Measurements from ENCODE around the gene AUTS2. TPM values are rescaled to one million over a fixed set of nuclear protein-coding genes. Genes with fewer than 3 reads are reported as not detected.

AUTS2 gene
- total and polyA plus RNA-seq, 10 of the 15 experiments (the other 5 are each of a cell fraction or from before 2014, with no cell fraction given) = 6.4 to 55.6 (median 21.6) TPM

- Histone ChIP-seq H3K4me3 (no peak overlapping the region), H3K36me3 (ENCODE audit: control insufficient read depth in 2 of 2, insufficient read depth in 2 of 2, low read length in 1 of 2) (no peaks in the 10 kb centered on the region; a peak in 1 of 4 replicates), H3K4me1 (ENCODE audit: control insufficient read depth, insufficient read depth, low read length) (no peaks in the 10 kb centered on the region), H3K4me2 (ENCODE audit: control insufficient read depth, insufficient read depth) (no peak overlapping the region), H3K9me3 (replicated peaks; ENCODE audit: control insufficient read depth, insufficient read depth, low read length) (no peaks in the 10 kb centered on the region; the same call in 2 of the 3 replicates), H3K27ac (ENCODE audit: control insufficient read depth, insufficient read depth) (no peak overlapping the region), H3K9ac (ENCODE audit: control insufficient read depth, insufficient read depth, low read length) (no peak overlapping the region), H3K79me2 (ENCODE audit: control insufficient read depth, insufficient read depth, low read length) (no peaks in the 10 kb centered on the region), H2AFZ (ENCODE audit: control insufficient read depth, low read depth, low read length) (no peak overlapping the region), H3K27me3 (replicated peaks in 1 of 2; ENCODE audit: control insufficient read depth in 2 of 2, insufficient read depth in 2 of 2, low read length in 1 of 2) (no peaks in the 10 kb centered on the region), H4K20me1 (ENCODE audit: control insufficient read depth, insufficient read depth) (no peaks in the 10 kb centered on the region)
- ChIA-PET POLR2A (no interaction called here), RAD21 (ENCODE audit: unreplicated experiment) (no interaction called here), CTCF (no interaction called here), SMC1A (ENCODE audit: uncharacterized antibody, unreplicated experiment) (no interaction called here)
- intact Hi-C loops (cut with micrococcal nuclease; ENCODE audit: unreplicated experiment) = no loop called here
- ATAC-seq (no peak), FAIRE-seq (no peak), DNase-seq (ENCODE audit: low read depth, low spot score) (no peak)
- 45% methylated on average over 2 of the region's 2 CpGs for WGBS (ENCODE audit: insufficient coverage, insufficient replicate concordance, low lambda C conversion rate, missing lambda C conversion rate)
- BruUV-seq (replicated peaks) = no TSS peak
- TF ChIP-seq CBX3 (IDR thresholded peaks at IDR 0.05; ENCODE audit: borderline replicate concordance, low read depth) = no peak
- TF ChIP-seq KAT2A (conservative IDR thresholded peaks at IDR 0.05; ENCODE audit: control insufficient read depth, low read depth, low read length) = no peak
- in situ Hi-C loops (cut with MboI) = no loop called here
Measured at GRCh38 chr7:70556761-70557160, 958.5 kb downstream of the AUTS2 start.

- no peak for DNase-seq (ENCODE audit: low read depth, low spot score)
- TF ChIP-seq POLR2AphosphoS5 (IDR thresholded peaks at IDR 0.05; ENCODE audit: low read length) (no peak), IRF4 (IDR thresholded peaks at IDR 0.05; ENCODE audit: low read depth, low read length) (no peak), PKNOX1 (IDR thresholded peaks at IDR 0.05) (no peak), USF1 (IDR thresholded peaks at IDR 0.05; ENCODE audit: borderline replicate concordance, extremely low read length, insufficient read depth, low read depth, low read length) (no peak), E4F1 (IDR thresholded peaks at IDR 0.05; ENCODE audit: borderline replicate concordance, partially characterized antibody) (no peak), BCL11A (IDR thresholded peaks at IDR 0.05; ENCODE audit: low read depth, low read length) (no peak)
- Histone ChIP-seq H3K4me3 (no peak overlapping the region), H3K36me3 (ENCODE audit: control insufficient read depth in 2 of 2, insufficient read depth in 2 of 2, low read length in 1 of 2) (no peaks in the 10 kb centered on the region; a peak in 1 of 4 replicates), H3K4me2 (ENCODE audit: control insufficient read depth, insufficient read depth) (no peak overlapping the region), H3K9ac (ENCODE audit: control insufficient read depth, insufficient read depth, low read length) (no peak overlapping the region), H3K4me1 (ENCODE audit: control insufficient read depth, insufficient read depth, low read length) (no peaks in the 10 kb centered on the region), H3K27ac (ENCODE audit: control insufficient read depth, insufficient read depth) (no peak overlapping the region), H3K27me3 (replicated peaks in 1 of 2; ENCODE audit: control insufficient read depth in 2 of 2, insufficient read depth in 2 of 2, low read length in 1 of 2) (no peaks in the 10 kb centered on the region), H3K79me2 (ENCODE audit: control insufficient read depth, insufficient read depth, low read length) (no peaks in the 10 kb centered on the region), H3K9me3 (replicated peaks; ENCODE audit: control insufficient read depth, insufficient read depth, low read length) (no peaks in the 10 kb centered on the region; the same call in 2 of the 3 replicates), H2AFZ (ENCODE audit: control insufficient read depth, low read depth, low read length) (no peak overlapping the region), H4K20me1 (ENCODE audit: control insufficient read depth, insufficient read depth) (no peaks in the 10 kb centered on the region)
- CTCF ChIA-PET = no interaction called here
- no peak for ATAC-seq
- POLR2A ChIA-PET = no interaction called here
- RAD21 ChIA-PET (ENCODE audit: unreplicated experiment) = no interaction called here
- 48% methylated on average over 4 of the region's 4 CpGs for WGBS (ENCODE audit: insufficient coverage, insufficient replicate concordance, low lambda C conversion rate, missing lambda C conversion rate)
- intact Hi-C loops (cut with micrococcal nuclease; ENCODE audit: unreplicated experiment) (no loop called here), in situ Hi-C loops (cut with MboI) (no loop called here)
- no peak for FAIRE-seq
- SMC1A ChIA-PET (ENCODE audit: uncharacterized antibody, unreplicated experiment) = no interaction called here
- no TSS peak for BruUV-seq (replicated peaks)
Measured at GRCh38 chr7:70557338-70557737, 959.1 kb downstream of the AUTS2 start.

Data from GM12878 (cell line).